Ishikawa (cell line): ENCODE results near the gene RAB6A.

ENCODE experiments used
- CEBPB ChIP-seq: IDR thresholded peaks from 2 replicates; pipeline ENCODE4 v1.6.1; 2012
- CREB1 ChIP-seq: IDR thresholded peaks from 2 replicates; pipeline ENCODE4 v1.6.1; 2012; ENCODE audit warnings: low read depth
- FOXM1 ChIP-seq: IDR thresholded peaks from 2 replicates; pipeline ENCODE4 v1.6.1; 2012; ENCODE audit warnings: low read depth, borderline replicate concordance
- MAX ChIP-seq: IDR thresholded peaks from 2 replicates; pipeline ENCODE4 v1.6.1; 2012
- RAD21 ChIP-seq: IDR thresholded peaks from 2 replicates; pipeline ENCODE4 v1.6.1; 2012; ENCODE audit warnings: low read depth
- REST ChIP-seq: IDR thresholded peaks from 2 replicates; pipeline ENCODE4 v1.6.1; 2012; ENCODE audit warnings: low read depth, mild to moderate bottlenecking
- TCF12 ChIP-seq: IDR thresholded peaks from 2 replicates; pipeline ENCODE4 v1.6.1; 2012; ENCODE audit warnings: low read depth
- YY1 ChIP-seq: IDR thresholded peaks from 2 replicates; pipeline ENCODE4 v1.6.1; 2012; ENCODE audit warnings: low read depth

GRCh38 chr11:73784734-73785133 lies 23.9 kb upstream of the RAB6A start:
- TF ChIP-seq YY1, result no peak
- no peak for TF ChIP-seq MAX
- no peak for TF ChIP-seq CEBPB
- no peak for TF ChIP-seq RAD21
- no peak for TF ChIP-seq TCF12
- TF ChIP-seq FOXM1, result no peak
- no peak for TF ChIP-seq CREB1
- TF ChIP-seq REST, result no peak
